Measurements from ENCODE around the gene COG5.

The COG5 gene

DNA sequence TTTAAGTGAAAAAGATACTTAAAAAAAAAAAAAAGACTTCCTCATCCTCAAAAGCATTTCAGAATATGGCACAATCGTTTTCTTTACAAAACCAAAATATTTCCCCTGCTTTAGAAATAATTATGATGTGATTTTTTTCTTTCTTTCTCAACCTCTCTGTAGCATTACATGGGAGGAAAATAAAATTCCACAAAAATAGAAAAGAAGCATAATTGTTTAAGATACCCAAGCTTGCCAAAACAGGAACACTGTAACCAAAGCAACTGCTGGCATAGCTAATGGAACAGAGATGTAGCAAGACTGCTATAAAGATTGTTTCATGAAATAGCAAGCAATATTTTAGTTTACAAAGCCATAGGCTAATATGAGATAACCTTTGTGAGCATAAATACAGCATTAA lies 169.4 kb downstream of the COG5 start:
- no peak for DNase-seq (ENCODE audit: low spot score)

DNA sequence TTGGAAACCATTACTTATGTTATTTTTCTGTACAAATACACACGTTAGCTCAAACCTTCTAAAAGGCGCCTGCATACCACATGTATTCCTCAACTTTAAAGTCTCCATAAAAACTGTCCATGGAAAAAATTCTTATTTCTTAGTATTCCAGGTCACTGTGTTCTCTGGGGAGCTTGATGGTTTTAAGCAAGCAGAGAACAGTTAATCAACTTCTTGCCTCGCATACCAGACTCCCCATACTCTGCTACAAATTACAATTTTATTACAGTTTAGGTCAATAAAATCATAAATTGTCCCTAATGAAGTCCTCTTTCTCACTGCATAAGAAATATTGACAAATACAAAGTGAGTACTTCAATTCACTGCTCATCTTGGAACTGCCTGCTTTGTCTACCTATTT lies 170.9 kb downstream of the COG5 start:
- no peak for DNase-seq (ENCODE audit: low spot score)

DNA sequence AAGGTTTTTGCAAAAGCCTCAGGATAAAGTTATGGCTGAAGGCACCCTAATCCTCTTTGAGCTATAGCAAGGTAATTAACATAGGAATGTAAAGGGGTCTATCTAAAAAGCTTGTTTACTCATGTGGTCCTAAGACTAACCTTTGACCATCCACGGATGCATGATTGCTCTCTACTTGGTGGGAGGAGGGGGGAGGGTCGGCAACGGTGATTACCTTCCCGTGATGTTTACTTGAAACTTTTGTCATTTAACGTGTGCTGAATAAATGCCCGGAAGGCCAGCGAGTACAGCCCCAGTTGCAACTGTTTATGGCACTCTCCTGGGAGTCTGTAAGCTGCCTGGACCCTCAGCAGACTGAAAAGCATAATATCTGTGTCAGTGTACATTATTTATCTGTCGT lies 172.8 kb downstream of the COG5 start:
- DNase-seq (ENCODE audit: low spot score), result no peak

DNA sequence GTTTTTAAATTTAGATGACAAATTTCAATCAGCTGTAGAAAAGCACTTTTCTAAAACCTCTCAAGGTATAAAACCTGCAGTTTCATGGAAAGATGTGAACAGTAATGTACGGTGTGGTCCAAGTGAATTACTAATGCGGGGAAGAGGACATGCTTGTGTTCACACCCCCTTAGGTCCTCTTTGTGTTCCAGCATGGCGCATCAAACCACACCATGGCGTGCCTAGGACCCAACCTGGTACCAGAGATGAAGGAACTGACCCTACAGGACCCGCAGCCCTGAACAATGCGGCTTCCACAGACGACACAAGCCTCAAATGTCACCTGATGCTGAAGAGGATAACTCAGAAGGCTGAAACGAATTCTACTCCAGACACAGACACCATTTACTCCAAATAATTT lies 175.1 kb downstream of the COG5 start:
- DNase-seq (ENCODE audit: low spot score), result no peak

GRCh38 chr7:107387573-107388219 lies 176.0 kb downstream of the COG5 start:
- no peak for DNase-seq (ENCODE audit: low spot score)

DNA sequence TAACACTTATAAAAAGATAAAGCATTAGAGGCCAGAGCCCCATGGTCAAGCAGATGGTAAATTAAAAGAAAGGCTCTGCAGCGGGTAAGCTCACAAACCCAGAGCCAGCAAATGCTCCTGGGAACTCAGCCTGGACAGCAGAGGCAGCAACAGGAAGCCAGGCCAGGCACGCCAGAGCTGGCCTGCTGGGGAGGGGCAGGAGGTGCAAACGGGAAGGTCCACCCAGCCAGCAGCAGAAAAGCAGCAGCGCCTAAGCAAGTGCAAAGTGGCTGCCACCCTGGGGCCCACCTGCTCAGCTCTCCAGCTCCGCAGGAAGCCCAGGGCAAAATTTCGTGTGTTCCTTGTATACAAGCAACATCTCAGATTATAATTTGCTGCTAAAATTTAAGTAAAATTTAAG lies 176.6 kb downstream of the COG5 start:
- no peak for DNase-seq (ENCODE audit: low spot score)

GRCh38 chr7:107386548-107387102 lies 177.1 kb downstream of the COG5 start:
- no peak for DNase-seq (ENCODE audit: low spot score)

DNA sequence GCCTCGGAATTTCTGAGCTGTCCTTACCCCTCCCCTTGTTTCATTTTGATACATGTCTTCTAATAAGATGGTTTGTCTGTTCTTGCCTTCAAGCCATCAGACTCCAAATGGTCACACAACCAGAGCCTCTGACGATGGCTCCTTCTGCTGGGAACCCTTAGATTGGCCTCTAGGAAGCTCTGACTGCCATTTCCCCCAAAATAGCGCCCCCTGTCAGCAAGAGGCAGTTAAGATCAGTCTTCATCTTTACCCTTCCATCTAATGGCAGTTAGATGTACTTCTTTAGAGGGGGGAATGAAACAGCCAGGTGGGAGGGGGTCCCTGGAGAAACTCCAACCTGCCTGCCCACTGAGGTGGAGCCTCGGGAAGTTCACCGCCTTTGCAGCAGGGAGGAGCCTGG lies 179.7 kb downstream of the COG5 start:
- no peak for DNase-seq (ENCODE audit: low spot score)

DNA sequence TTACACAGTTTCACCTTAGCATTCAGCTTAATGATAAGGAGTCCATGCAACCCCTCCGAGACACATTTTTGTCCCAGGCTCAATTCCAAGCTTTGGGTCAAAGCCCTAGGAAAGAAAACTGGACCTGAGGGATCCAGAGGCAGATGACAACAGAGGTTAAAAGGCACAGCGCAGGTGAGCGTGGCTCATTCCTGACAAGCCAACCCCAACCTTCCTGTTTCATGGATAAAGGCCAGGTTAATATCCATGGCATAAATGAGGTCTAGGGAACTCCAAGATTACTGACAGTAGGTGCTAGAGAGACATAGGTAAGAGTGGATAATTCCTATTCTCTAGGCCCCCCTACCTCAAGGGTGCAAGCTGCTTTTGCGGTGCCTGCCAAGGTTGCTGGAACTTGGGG lies 180.5 kb downstream of the COG5 start:
- no peak for DNase-seq (ENCODE audit: low spot score)

DNA sequence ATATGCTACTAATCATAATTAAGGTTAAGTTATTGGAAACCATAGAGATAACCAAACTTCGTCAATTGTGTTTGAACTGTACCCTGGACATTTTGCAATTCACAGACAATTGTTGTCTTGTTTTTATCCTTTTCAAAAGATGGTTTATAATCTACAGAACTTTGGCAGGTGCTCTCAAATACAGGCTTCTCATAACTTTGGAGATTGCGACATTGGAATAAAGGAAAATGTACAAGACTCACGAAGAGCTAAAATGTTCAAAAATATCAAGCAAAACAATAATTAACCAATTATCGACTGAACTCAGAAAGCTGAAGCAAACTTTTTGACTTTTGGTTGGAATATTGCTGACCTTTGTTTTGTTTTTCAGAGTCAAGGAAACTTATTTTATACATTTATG lies 182.3 kb downstream of the COG5 start:
- DNase-seq (ENCODE audit: low spot score), result no peak

GRCh38 chr7:107373354-107373753 lies 190.4 kb downstream of the COG5 start:
- no peak for DNase-seq (ENCODE audit: low spot score)

DNA sequence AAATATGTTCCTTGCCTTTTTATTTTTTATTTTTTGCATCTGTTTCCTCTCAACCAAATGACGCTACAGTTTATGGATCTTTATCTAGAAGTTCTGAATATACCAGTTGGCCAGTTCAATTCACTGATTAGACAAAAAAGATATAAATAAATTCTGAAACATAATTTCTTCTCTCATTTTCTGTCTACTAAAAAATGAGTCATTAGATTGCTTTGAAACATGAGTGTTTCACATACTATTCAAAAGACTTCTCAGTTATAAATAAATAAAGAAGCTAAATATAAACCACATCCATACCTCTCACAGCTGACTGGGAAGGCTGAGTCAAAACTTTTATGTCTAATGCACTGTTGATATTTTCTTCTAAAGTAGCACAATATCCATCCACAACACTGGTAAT lies 191.4 kb downstream of the COG5 start:
- peak; percentile 35 for DNase-seq (ENCODE audit: low spot score)

- peak; percentile 88 for DNase-seq (ENCODE audit: low spot score)
Measured at GRCh38 chr7:107370816-107371215, 192.9 kb downstream of the COG5 start.

- no peak for DNase-seq (ENCODE audit: low spot score)
Measured at GRCh38 chr7:107364787-107365186, 198.9 kb downstream of the COG5 start.

DNA sequence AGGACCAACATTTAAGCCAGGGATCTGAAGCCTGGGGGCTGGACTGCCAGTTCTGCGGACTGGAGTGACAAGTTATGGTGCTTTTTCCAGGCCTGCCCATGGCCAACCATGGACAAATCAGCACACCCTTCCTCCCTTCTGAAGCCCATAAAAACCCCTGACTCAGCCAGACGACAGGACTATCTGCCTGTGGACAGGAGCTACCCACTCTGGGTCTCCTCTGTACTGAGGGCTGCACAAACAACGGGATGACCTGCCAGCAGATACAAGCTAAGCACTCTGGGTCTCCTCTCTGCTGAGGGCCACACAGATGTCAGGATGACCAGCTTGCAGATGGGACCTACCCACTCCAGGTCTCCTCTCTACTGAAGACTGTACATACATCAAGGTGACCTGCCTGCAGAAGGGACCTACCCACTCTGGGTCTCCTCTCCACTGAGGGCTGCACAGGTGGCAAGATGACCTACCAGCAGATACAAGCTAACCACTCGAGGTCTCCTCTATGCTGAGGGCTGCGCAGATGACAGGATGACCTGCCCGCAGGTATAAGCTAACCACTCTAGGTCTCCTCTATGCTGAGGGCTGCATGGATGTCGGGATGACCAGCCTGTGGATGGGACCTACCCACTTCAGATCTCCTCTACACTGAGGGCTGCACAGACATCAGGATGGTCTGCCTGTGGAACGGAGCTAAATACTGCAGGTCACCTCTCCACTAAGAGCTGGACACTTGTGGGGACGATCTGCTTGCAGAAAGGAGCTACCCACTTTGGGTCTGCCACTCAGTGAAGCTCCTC lies 204.0 kb downstream of the COG5 start:
- no peak for DNase-seq (ENCODE audit: low spot score)

GRCh38 chr7:107355616-107356015 lies 208.1 kb downstream of the COG5 start:
- DNase-seq (ENCODE audit: low spot score), result peak; percentile 45

DNA sequence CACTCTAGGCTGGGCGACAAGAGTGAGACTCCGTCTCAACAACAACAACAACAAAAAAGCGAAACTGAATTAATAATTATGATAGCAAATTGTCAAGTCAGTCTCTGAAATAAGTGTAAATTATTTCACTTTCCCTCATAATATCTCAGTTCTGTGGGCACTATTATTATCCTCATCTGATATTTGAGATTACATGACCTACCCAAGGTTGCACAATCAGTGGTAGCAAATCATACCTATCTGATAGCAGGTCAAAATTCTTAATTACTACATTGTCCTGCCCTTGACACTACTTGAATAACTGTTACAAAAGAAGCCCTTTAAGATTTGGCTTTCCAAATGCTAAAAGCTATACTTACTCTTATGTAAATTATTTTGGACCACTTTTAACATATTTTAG lies 209.1 kb downstream of the COG5 start:
- no peak for DNase-seq (ENCODE audit: low spot score)

GRCh38 chr7:107353701-107354100 lies 210.0 kb downstream of the COG5 start:
- no peak for DNase-seq (ENCODE audit: low spot score)

- no peak for DNase-seq (ENCODE audit: low spot score)
Measured at GRCh38 chr7:107345898-107346297, 217.8 kb downstream of the COG5 start.

DNA sequence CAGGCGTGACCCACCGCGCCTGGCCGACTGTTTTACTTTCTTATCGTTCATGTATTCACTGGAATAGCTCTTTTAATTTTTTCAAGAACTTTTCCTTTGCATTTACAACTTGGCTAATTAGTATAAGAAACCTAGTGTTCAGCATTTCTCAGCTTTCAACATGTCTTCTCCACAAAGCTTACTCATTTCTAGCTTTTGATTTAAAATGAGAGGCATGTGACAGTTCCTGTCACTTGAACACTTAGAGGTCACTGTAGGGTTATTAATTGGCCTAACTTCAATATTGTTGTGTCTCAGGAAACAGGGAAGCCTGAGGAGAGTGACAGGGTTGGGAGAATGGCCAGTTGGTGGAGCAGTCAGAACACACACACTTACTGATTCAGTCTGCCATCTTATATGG lies 218.9 kb downstream of the COG5 start:
- no peak for DNase-seq (ENCODE audit: low spot score)

GRCh38 chr7:107344286-107344685 lies 219.4 kb downstream of the COG5 start:
- no peak for DNase-seq (ENCODE audit: low spot score)

- DNase-seq (ENCODE audit: low spot score), result no peak
Measured at GRCh38 chr7:107338080-107338479, 225.6 kb downstream of the COG5 start.

GRCh38 chr7:107332488-107333269 lies 231.0 kb downstream of the COG5 start:
- DNase-seq (ENCODE audit: low spot score), result no peak

Data from COLO829 (cell line).